Large intestine (tissue), 3 donors: ENCODE measurements around the gene SOX2. TPM values are rescaled to one million over a fixed set of nuclear protein-coding genes. Genes with fewer than 3 reads are reported as not detected.

ENCODE experiments used
- DNase-seq, 2 donors: peaks; one replicate each; pipeline versions ENCODE4 v3.0.0 to v3.0.0-alpha.2; 2013
- H3K27ac ChIP-seq: one replicate; pipeline ENCODE4 v1.5.1; 2013; ENCODE audit warnings: low read length
- H3K27me3 ChIP-seq: 2 replicates; pipeline ENCODE4 v1.6.1; 2013; ENCODE audit warnings: low read length; ENCODE audit not compliant: control insufficient read depth, insufficient read depth
- H3K36me3 ChIP-seq: 2 replicates; pipeline ENCODE4 v1.6.1; 2013; ENCODE audit warnings: low read length; ENCODE audit not compliant: control insufficient read depth, insufficient read depth
- H3K4me1 ChIP-seq: one replicate; pipeline ENCODE4 v1.6.1; 2013; ENCODE audit warnings: low read length; ENCODE audit not compliant: control insufficient read depth, insufficient read depth
- H3K4me3 ChIP-seq: one replicate; pipeline ENCODE4 v1.5.1; 2013; ENCODE audit warnings: low read length
- H3K9me3 ChIP-seq: one replicate; pipeline ENCODE4 v1.6.1; 2013; ENCODE audit warnings: mild to moderate bottlenecking, low read depth, low read length, moderate library complexity; ENCODE audit not compliant: control insufficient read depth
- WGBS: methylation state at CpG from one replicate; pipeline ENCODE4 v1.1.5; 2013; ENCODE audit warnings: low lambda C conversion rate; ENCODE audit not compliant: insufficient coverage; 5-methylcytosine and 5-hydroxymethylcytosine counted together
- polyA plus RNA-seq: library from polyadenylated mRNA; unstranded; fragments of 120-200 nt; gene quantifications from one replicate; pipeline ENCODE4 v1.2.1, GENCODE V29; 2013

The SOX2 gene
- polyA plus RNA-seq, 1 donor, result 1.8 TPM

GRCh38 chr3:181730934-181731333, 19.2 kb downstream of the SOX2 start:
- Histone ChIP-seq H3K36me3 (no peaks in the 10 kb centered on the region), H3K27me3 (peaks cover 57% of the 10 kb centered on the region), H3K4me1 (peaks cover 4% of the 10 kb centered on the region), H3K9me3 (peaks cover 4% of the 10 kb centered on the region), H3K4me3 (no peak overlapping the region), H3K27ac (no peak overlapping the region)
- no peak for DNase-seq
- WGBS, result no CpG with 5 or more reads among the region's 1 CpG

- no peaks in the 10 kb centered on the region for H3K4me1 ChIP-seq
- no CpG with 5 or more reads among the region's 7 CpGs for WGBS
- peaks cover 22% of the 10 kb centered on the region for H3K27me3 ChIP-seq
- no peak overlapping the region for H3K27ac ChIP-seq
- no peaks in the 10 kb centered on the region for H3K9me3 ChIP-seq
- DNase-seq, result no peak
- H3K4me3 ChIP-seq, result no peak overlapping the region
- no peaks in the 10 kb centered on the region for H3K36me3 ChIP-seq
Observed at GRCh38 chr3:181735911-181736310, 24.2 kb downstream of the SOX2 start.

GRCh38 chr3:181738551-181738950, 26.8 kb downstream of the SOX2 start:
- H3K4me3 ChIP-seq, result no peak overlapping the region
- no peak overlapping the region for H3K27ac ChIP-seq
- DNase-seq, result no peak
- H3K9me3 ChIP-seq, result no peaks in the 10 kb centered on the region
- no peaks in the 10 kb centered on the region for H3K36me3 ChIP-seq
- WGBS, result no CpG with 5 or more reads among the region's 5 CpGs
- H3K27me3 ChIP-seq, result peaks cover 17% of the 10 kb centered on the region
- no peaks in the 10 kb centered on the region for H3K4me1 ChIP-seq

GRCh38 chr3:181739628-181740027, 27.9 kb downstream of the SOX2 start:
- no CpG with 5 or more reads among the region's 4 CpGs for WGBS
- Histone ChIP-seq H3K4me3 (no peak overlapping the region), H3K4me1 (no peaks in the 10 kb centered on the region), H3K36me3 (no peaks in the 10 kb centered on the region), H3K27me3 (peaks cover 16% of the 10 kb centered on the region), H3K27ac (no peak overlapping the region), H3K9me3 (no peaks in the 10 kb centered on the region)
- DNase-seq, result no peak

- H3K4me3 ChIP-seq, result no peak overlapping the region
- H3K36me3 ChIP-seq, result no peaks in the 10 kb centered on the region
- H3K27me3 ChIP-seq, result peaks cover 15% of the 10 kb centered on the region
- H3K27ac ChIP-seq, result no peak overlapping the region
- DNase-seq, result no peak
- no CpG with 5 or more reads among the region's 6 CpGs for WGBS
- H3K9me3 ChIP-seq, result no peaks in the 10 kb centered on the region
- no peaks in the 10 kb centered on the region for H3K4me1 ChIP-seq
Observed at GRCh38 chr3:181741417-181741816, 29.7 kb downstream of the SOX2 start.

GRCh38 chr3:181752202-181752671, 40.5 kb downstream of the SOX2 start:
- Histone ChIP-seq H3K4me1 (no peaks in the 10 kb centered on the region), H3K36me3 (no peaks in the 10 kb centered on the region), H3K9me3 (no peaks in the 10 kb centered on the region), H3K27me3 (peaks cover 13% of the 10 kb centered on the region), H3K27ac (no peak overlapping the region), H3K4me3 (no peak overlapping the region)
- no peak for DNase-seq
- WGBS, result no CpG with 5 or more reads among the region's 5 CpGs

- peaks cover 16% of the 10 kb centered on the region for H3K27me3 ChIP-seq
- DNase-seq, result no peak
- no peak overlapping the region for H3K4me3 ChIP-seq
- no peaks in the 10 kb centered on the region for H3K36me3 ChIP-seq
- no peak overlapping the region for H3K27ac ChIP-seq
- no CpG with 5 or more reads among the region's 3 CpGs for WGBS
- H3K9me3 ChIP-seq, result no peaks in the 10 kb centered on the region
- no peaks in the 10 kb centered on the region for H3K4me1 ChIP-seq
Observed at GRCh38 chr3:181753391-181753790, 41.7 kb downstream of the SOX2 start.

- H3K36me3 ChIP-seq, result no peaks in the 10 kb centered on the region
- no CpG with 5 or more reads among the region's 3 CpGs for WGBS
- no peak overlapping the region for H3K27ac ChIP-seq
- DNase-seq, result no peak
- peaks cover 16% of the 10 kb centered on the region for H3K27me3 ChIP-seq
- no peaks in the 10 kb centered on the region for H3K4me1 ChIP-seq
- no peaks in the 10 kb centered on the region for H3K9me3 ChIP-seq
- H3K4me3 ChIP-seq, result no peak overlapping the region
Observed at GRCh38 chr3:181755959-181756358, 44.2 kb downstream of the SOX2 start.

GRCh38 chr3:181756645-181757297, 45.0 kb downstream of the SOX2 start:
- H3K36me3 ChIP-seq, result no peaks in the 10 kb centered on the region
- DNase-seq, result no peak
- no peaks in the 10 kb centered on the region for H3K4me1 ChIP-seq
- H3K27ac ChIP-seq, result no peak overlapping the region
- H3K4me3 ChIP-seq, result no peak overlapping the region
- H3K27me3 ChIP-seq, result peaks cover 16% of the 10 kb centered on the region
- no peaks in the 10 kb centered on the region for H3K9me3 ChIP-seq
- 80% methylated on average over 1 of the region's 3 CpGs for WGBS

GRCh38 chr3:181757694-181758306, 46.1 kb downstream of the SOX2 start:
- Histone ChIP-seq H3K27ac (no peak overlapping the region), H3K4me1 (no peaks in the 10 kb centered on the region), H3K36me3 (no peaks in the 10 kb centered on the region), H3K9me3 (no peaks in the 10 kb centered on the region), H3K27me3 (peaks cover 16% of the 10 kb centered on the region), H3K4me3 (no peak overlapping the region)
- 33% methylated on average over 1 of the region's 3 CpGs for whole genome bisulfite sequencing
- no peak for DNase-seq

GRCh38 chr3:181761906-181762305, 50.2 kb downstream of the SOX2 start:
- no peak for DNase-seq
- no peaks in the 10 kb centered on the region for H3K4me1 ChIP-seq
- no peaks in the 10 kb centered on the region for H3K36me3 ChIP-seq
- no peak overlapping the region for H3K27ac ChIP-seq
- peaks cover 5% of the 10 kb centered on the region for H3K27me3 ChIP-seq
- no CpG with 5 or more reads among the region's 6 CpGs for WGBS
- no peak overlapping the region for H3K4me3 ChIP-seq
- no peaks in the 10 kb centered on the region for H3K9me3 ChIP-seq
